ENCODE measurements around the gene LSP1. TPM values are rescaled to one million over a fixed set of nuclear protein-coding genes. Genes with fewer than 3 reads are reported as not detected.

Gene LSP1
- total and polyA plus RNA-seq, 2 of the 8 experiments (the other 6 are each of a cell fraction or from before 2014, with no cell fraction given), result 0.03 TPM; not detected in 1

GRCh38 chr11:1829039-1829820 is 23.7 kb upstream of the LSP1 start:
- no peaks in the 10 kb centered on the region for H3K79me1 ChIP-seq (ENCODE audit: low read depth, low read length)
- no peak overlapping the region for H3K14ac ChIP-seq (ENCODE audit: insufficient read length)
- no peak overlapping the region for H3K4ac ChIP-seq (replicated peaks; ENCODE audit: insufficient read length, low read depth, low read length)
- H2AK5ac ChIP-seq (ENCODE audit: low read depth, low read length), result no peak overlapping the region
- no peak overlapping the region for H2AFZ ChIP-seq (ENCODE audit: low read length)
- no peak overlapping the region for H4K91ac ChIP-seq (replicated peaks; ENCODE audit: insufficient read length, low read length)
- H3K23ac ChIP-seq (ENCODE audit: insufficient read length), result no peak overlapping the region
- H3K27me3 ChIP-seq (replicated peaks in 1 of 4; ENCODE audit: control insufficient read depth in 3 of 4, extremely low read depth in 1 of 4, insufficient read depth in 3 of 4, low read length in 3 of 4), result peaks cover 0 to 6% (median 1%) of the 10 kb centered on the region in 4 experiments; a peak in 3 of 7 replicates
- no peak overlapping the region for H2BK5ac ChIP-seq (ENCODE audit: low read depth, low read length)
- H3K23me2 ChIP-seq (ENCODE audit: low read depth, low read length), result no peaks in the 10 kb centered on the region
- H3K27ac ChIP-seq (ENCODE audit: low read depth, low read length), result no peak overlapping the region
- H2BK20ac ChIP-seq (ENCODE audit: low read length), result no peak overlapping the region
- H3K4me3 ChIP-seq (ENCODE audit: extremely low read depth in 1 of 4, insufficient read depth in 2 of 4, low read depth in 3 of 4, low read length in 4 of 4), result no peak overlapping the region
- no peak overlapping the region for H2BK15ac ChIP-seq (ENCODE audit: low read length)
- H2BK120ac ChIP-seq (replicated peaks; ENCODE audit: low read depth, low read length), result no peak overlapping the region
- H3K4me2 ChIP-seq (ENCODE audit: insufficient read depth in 1 of 2, low read depth in 2 of 2, low read length in 2 of 2), result no peak overlapping the region
- ChIA-PET CTCF (ENCODE audit: partially characterized antibody) (interaction anchor here (0.6 to 15.8 kb wide), 11 partner anchors 7 to 324 kb away, joined by 3 to 439 read pairs (median 4); no protein-coding TSS in a partner anchor), POLR2A (ENCODE audit: partially characterized antibody) (no interaction called here)
- H3K56ac ChIP-seq (replicated peaks; ENCODE audit: insufficient read length, low read depth, low read length), result no peak overlapping the region
- H4K20me1 ChIP-seq (replicated peaks in 1 of 2; ENCODE audit: control insufficient read depth in 1 of 2, insufficient read depth in 2 of 2, low read length in 2 of 2), result no peaks in the 10 kb centered on the region
- DNase-seq (ENCODE audit: low read depth in 1 of 2, low spot score in 2 of 2) (no peak), FAIRE-seq (no peak)
- WGBS, 2 experiments (ENCODE audit: extremely low coverage in 1 of 2, insufficient coverage in 1 of 2, insufficient read length in 1 of 2, insufficient replicate concordance in 2 of 2, low coverage in 1 of 2, low lambda C conversion rate in 2 of 2, missing lambda C conversion rate in 1 of 2), result 81% methylated on average over 11 of the region's 11 CpGs; no CpG with 5 or more reads in 1 of the 2 experiments
- H3K9me3 ChIP-seq (ENCODE audit: insufficient read depth in 2 of 2, low read depth in 1 of 2, low read length in 1 of 2), result no peaks in the 10 kb centered on the region
- H3K9ac ChIP-seq (replicated peaks in 1 of 4; ENCODE audit: extremely low read depth in 1 of 4, low read depth in 3 of 4, low read length in 3 of 4), result no peak overlapping the region
- H3K79me2 ChIP-seq (ENCODE audit: control insufficient read depth in 1 of 2, insufficient read depth in 2 of 2, low read length in 2 of 2), result no peaks in the 10 kb centered on the region
- no peaks in the 10 kb centered on the region for H3K36me3 ChIP-seq (ENCODE audit: control insufficient read depth in 2 of 4, insufficient read depth in 4 of 4, low read length in 3 of 4)
- no peak overlapping the region for H4K5ac ChIP-seq (ENCODE audit: insufficient read length, low read depth, low read length)
- H4K8ac ChIP-seq (ENCODE audit: extremely low read depth, insufficient read depth, low read length), result no peak overlapping the region
- no peak overlapping the region for H2BK12ac ChIP-seq (ENCODE audit: low read depth, low read length)
- H3K4me1 ChIP-seq (replicated peaks in 1 of 4; ENCODE audit: control insufficient read depth in 3 of 4, insufficient read depth in 4 of 4, low read length in 3 of 4), result peaks cover 0 to 4% (median 3%) of the 10 kb centered on the region in 4 experiments; a peak in 5 of 7 replicates
- H3K18ac ChIP-seq (ENCODE audit: extremely low read depth, low read length), result no peak overlapping the region
- TF ChIP-seq SIN3A (conservative IDR thresholded peaks at IDR 0.05 in 1 of 2, IDR thresholded peaks at IDR 0.05 in 1 of 2; ENCODE audit: low read depth in 1 of 2, low read length in 2 of 2) (no peak), EGR1 (IDR thresholded peaks at IDR 0.05; ENCODE audit: borderline replicate concordance, low read depth, low read length) (no peak), SUZ12 (IDR thresholded peaks at IDR 0.05; ENCODE audit: low read length) (no peak), EZH2 (IDR thresholded peaks at IDR 0.05; ENCODE audit: low read depth, low read length, severe bottlenecking) (no peak), CEBPB (IDR thresholded peaks at IDR 0.05; ENCODE audit: low read depth, low read length) (no peak), RAD21 (IDR thresholded peaks at IDR 0.05 in 1 of 2, conservative IDR thresholded peaks at IDR 0.05 in 1 of 2; ENCODE audit: low read depth in 2 of 2, low read length in 2 of 2) (no peak), FOSL1 (IDR thresholded peaks at IDR 0.05; ENCODE audit: insufficient read depth, low read depth, low read length) (no peak), SP1 (IDR thresholded peaks at IDR 0.05; ENCODE audit: low read depth, low read length) (no peak)

Measured in H1 (cell line).